Naive B cell (primary cell): ENCODE results near the gene DNAH17. TPM values are rescaled to one million over a fixed set of nuclear protein-coding genes. Genes with fewer than 3 reads are reported as not detected.

Source experiments
- ATAC-seq, 2 donors: fragments of 150-1000 bp; cut with Tn5 transposase; 2 replicates each; pipeline ENCODE4 v1.10.0; 2021; ENCODE audit warnings: low read depth in 2 of 2, mild to moderate bottlenecking in 2 of 2, moderate library complexity in 2 of 2
- DNase-seq: peaks from one replicate; pipeline ENCODE4 v3.0.0; 2022
- H3K27ac Mint-ChIP-seq, 6 donors: one replicate each; pipeline ENCODE4 v1.8.0; 2020 to 2022; ENCODE audit warnings: mild to moderate bottlenecking in 6 of 6, mixed read lengths in 6 of 6, moderate library complexity in 5 of 6, inconsistent platforms in 2 of 6
- H3K27me3 Mint-ChIP-seq, 3 donors: one replicate each; pipeline ENCODE4 v1.8.0; 2021 to 2022; ENCODE audit warnings: mixed read lengths in 3 of 3, mild to moderate bottlenecking in 1 of 3
- H3K36me3 Mint-ChIP-seq, 2 donors: one replicate each; pipeline ENCODE4 v1.8.0; 2020 to 2022; ENCODE audit warnings: mixed read lengths in 2 of 2, inconsistent platforms in 1 of 2, mild to moderate bottlenecking in 1 of 2
- H3K4me1 Mint-ChIP-seq, 3 donors: one replicate each; pipeline ENCODE4 v1.8.0; 2020 to 2022; ENCODE audit warnings: mixed read lengths in 3 of 3, inconsistent platforms in 1 of 3, mild to moderate bottlenecking in 1 of 3, moderate library complexity in 1 of 3
- H3K4me3 Mint-ChIP-seq, 8 donors: one replicate each; pipeline ENCODE4 v1.8.0; 2020 to 2022; ENCODE audit warnings: mild to moderate bottlenecking in 8 of 8, mixed read lengths in 8 of 8, moderate library complexity in 8 of 8, inconsistent platforms in 2 of 8
- H3K9me3 Mint-ChIP-seq, 7 donors: one replicate each; pipeline ENCODE4 v1.8.0; 2020 to 2022; ENCODE audit warnings: mixed read lengths in 7 of 7, mild to moderate bottlenecking in 5 of 7, inconsistent platforms in 2 of 7, moderate library complexity in 1 of 7
- polyA plus RNA-seq, 6 donors: library from polyadenylated mRNA; unstranded; fragments of 300-500 nt; fragmentation: Illumina TruSeq; gene quantifications; one replicate each; pipeline ENCODE4 v1.2.3, GENCODE V29; 2021; ENCODE audit warnings: low read depth in 6 of 6

Gene DNAH17
- polyA plus RNA-seq, 6 donors from 2014 or later = 0.09 to 0.95 (median 0.13) TPM; not detected in 3

DNA sequence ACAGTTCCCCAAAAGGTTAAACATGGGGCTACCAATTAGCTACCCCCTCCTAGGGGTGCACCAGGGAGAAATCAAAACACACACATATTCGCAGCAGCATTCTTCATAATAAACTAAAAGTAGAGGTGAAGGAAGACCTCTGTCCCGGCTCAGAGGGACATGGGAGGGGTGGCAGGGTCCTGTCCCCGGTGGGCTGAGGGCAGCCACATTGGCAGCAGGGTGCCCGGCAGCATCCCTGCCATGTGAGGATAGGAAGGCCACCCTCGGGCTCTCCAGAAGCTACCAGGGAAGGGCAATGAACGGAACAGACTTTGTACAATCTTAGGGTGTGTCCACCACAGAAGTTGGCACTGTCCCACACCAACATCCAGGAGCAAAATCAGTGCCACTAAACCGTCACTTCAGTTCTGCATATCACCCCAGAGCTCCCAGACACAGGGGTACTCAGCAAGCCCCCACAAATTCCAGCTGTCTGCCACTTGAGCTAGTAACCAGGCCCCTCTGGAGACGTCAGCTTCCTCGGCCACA lies 3.1 kb upstream of the DNAH17 start:
- Mint-ChIP-seq H3K4me3 (no peak overlapping the region), H3K9me3 (peaks cover 0 to 3% (median 0%) of the 10 kb centered on the region in 7 donors), H3K4me1 (peaks cover 0 to 4% (median 0%) of the 10 kb centered on the region in 3 donors), H3K27me3 (peaks cover 0 to 14% (median 7%) of the 10 kb centered on the region in 3 donors), H3K27ac (no peak overlapping the region), H3K36me3 (no peaks in the 10 kb centered on the region)
- ATAC-seq = no peak
- DNase-seq = no peak

DNA sequence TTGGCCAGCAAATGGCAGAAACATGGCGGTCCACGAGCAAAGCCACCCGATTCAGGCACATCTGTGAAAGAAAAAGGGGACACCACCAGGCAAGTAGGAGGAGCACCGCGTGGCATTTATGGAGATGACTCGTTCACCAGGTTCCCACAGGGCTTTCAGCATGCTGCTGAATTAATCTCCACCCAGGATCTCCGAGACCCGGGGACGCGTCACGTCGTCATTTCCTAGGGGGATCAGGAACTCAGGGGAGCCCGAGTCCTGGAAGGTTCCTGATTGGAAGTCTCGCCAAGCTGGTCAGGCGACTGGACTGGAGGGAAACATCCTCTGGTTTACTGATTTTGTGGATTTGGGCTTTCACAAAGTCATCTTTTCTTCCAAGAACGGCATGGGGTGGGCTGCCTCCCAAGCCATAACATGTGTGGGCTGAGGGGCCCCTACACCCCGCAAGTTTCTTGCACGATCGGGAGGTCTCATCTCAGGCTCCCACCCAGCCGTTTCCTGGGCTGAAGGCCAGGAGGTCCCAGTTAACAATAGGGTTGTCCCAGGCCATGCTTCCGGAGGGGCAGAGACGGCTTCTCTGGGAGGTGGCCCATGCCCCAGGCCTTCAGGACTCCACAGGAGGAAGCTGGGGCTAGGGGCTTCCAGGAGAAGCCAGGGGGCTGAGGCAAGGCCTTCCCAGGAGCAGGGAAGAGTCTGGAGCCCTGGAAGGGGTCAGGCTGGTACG lies 645 bp downstream of the DNAH17 start:
- H3K27me3 Mint-ChIP-seq = peaks cover 0 to 3% (median 0%) of the 10 kb centered on the region in 3 donors
- H3K27ac Mint-ChIP-seq = peak overlapping the region in 1 of 6 donors; percentile 60
- H3K9me3 Mint-ChIP-seq = no peaks in the 10 kb centered on the region
- no peak for DNase-seq
- ATAC-seq = no peak
- peaks cover 0 to 4% (median 0%) of the 10 kb centered on the region in 3 donors for H3K4me1 Mint-ChIP-seq
- no peaks in the 10 kb centered on the region for H3K36me3 Mint-ChIP-seq
- peak overlapping the region in 1 of 8 donors; percentile 50 for H3K4me3 Mint-ChIP-seq

GRCh38 chr17:78575899-78576298 lies 1.3 kb downstream of the DNAH17 start:
- Mint-ChIP-seq H3K27me3 (peaks cover 0 to 3% (median 0%) of the 10 kb centered on the region in 3 donors), H3K9me3 (no peaks in the 10 kb centered on the region), H3K27ac (peak overlapping the region in 1 of 6 donors; percentile 60), H3K4me3 (no peak overlapping the region), H3K36me3 (no peaks in the 10 kb centered on the region), H3K4me1 (peaks cover 0 to 4% (median 0%) of the 10 kb centered on the region in 3 donors)
- ATAC-seq = no peak
- DNase-seq = no peak

- peaks cover 0 to 3% (median 0%) of the 10 kb centered on the region in 3 donors for H3K27me3 Mint-ChIP-seq
- H3K27ac Mint-ChIP-seq = peak overlapping the region in 1 of 6 donors; percentile 26
- ATAC-seq (no peak), DNase-seq (no peak)
- no peaks in the 10 kb centered on the region for H3K36me3 Mint-ChIP-seq
- H3K4me1 Mint-ChIP-seq = peaks cover 0 to 4% (median 0%) of the 10 kb centered on the region in 3 donors
- no peaks in the 10 kb centered on the region for H3K9me3 Mint-ChIP-seq
- no peak overlapping the region for H3K4me3 Mint-ChIP-seq
These were observed 1.9 kb downstream of the DNAH17 start for GRCh38 chr17:78575340-78575739.

DNA sequence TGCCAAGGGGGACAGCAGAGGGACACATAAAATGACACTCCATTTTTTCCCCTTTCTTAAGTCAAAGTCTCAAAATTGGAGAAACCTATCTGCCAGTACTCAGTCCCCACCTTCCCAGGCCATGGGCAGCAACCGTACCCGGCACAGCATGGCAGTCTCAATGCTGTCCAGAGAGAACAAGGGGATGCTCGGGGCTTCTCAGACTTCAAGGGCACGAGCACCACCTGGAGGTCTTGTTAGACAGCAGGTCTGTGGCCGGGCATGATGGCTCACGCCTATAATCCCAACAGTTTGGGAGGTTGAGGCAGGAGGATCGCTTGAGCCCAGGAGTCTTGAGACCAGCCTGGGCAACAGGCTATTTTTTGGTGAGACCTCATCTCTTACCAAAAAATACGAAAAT lies 3.2 kb downstream of the DNAH17 start:
- Mint-ChIP-seq H3K4me3 (no peak overlapping the region), H3K27ac (no peak overlapping the region), H3K9me3 (no peaks in the 10 kb centered on the region), H3K36me3 (no peaks in the 10 kb centered on the region), H3K27me3 (peaks cover 0 to 3% (median under 1%) of the 10 kb centered on the region in 3 donors), H3K4me1 (peaks cover 0 to 4% (median 0%) of the 10 kb centered on the region in 3 donors)
- ATAC-seq = no peak
- DNase-seq = no peak

DNA sequence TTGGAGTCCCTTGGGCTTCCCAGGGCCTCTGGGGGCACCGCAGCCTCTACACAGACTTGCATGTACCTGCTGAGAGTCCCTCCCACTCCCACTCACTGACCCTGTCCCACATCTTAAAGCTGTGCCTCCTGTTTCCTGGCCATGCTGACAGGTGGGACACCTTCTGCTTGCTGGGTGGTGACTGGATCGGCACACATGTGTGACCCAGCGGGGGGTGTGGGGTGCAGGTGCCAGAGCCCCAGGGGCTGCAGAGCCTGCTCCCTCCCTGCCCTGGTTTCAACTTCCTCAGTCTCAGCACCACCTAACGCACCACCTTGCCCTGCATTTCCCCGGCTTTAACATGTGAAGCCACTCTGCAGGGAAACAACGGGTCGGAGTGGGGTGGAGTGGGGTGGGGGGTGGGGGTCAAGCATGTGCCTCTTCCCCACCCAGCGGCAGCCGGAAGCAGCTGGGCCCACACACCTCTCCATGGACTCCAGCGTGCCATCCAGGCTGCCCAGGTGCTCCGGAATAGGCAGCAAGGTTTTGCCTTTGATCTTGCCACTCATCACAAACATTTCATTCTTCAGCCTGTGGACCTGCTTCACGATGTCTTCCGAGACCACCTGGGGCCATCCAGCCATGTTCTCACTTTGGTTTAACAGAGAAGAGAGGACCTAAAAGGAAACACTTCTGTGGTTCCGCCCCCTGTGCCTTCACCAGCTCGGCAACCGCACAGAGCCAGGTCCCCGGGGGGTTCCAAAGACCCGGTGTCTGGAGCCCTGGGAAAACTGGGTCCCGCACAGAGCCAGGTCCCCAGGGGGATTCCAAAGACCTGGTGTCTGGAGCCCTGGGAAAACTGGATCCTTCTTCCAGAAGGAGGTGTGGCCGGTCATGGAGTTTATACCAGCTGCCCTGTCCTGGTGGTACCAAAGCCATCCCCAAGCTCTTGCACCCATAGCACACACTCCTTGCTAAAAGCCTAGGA lies 4.7 kb downstream of the DNAH17 start:
- peaks cover 7 to 13% (median 12%) of the 10 kb centered on the region in 3 donors for H3K27me3 Mint-ChIP-seq
- H3K4me1 Mint-ChIP-seq = peaks cover 0 to 4% (median 0%) of the 10 kb centered on the region in 3 donors
- DNase-seq (peak; percentile 8), ATAC-seq (peak; percentile 73 to 82)
- H3K36me3 Mint-ChIP-seq = no peaks in the 10 kb centered on the region
- H3K4me3 Mint-ChIP-seq = no peak overlapping the region
- H3K27ac Mint-ChIP-seq = no peak overlapping the region
- no peaks in the 10 kb centered on the region for H3K9me3 Mint-ChIP-seq

DNA sequence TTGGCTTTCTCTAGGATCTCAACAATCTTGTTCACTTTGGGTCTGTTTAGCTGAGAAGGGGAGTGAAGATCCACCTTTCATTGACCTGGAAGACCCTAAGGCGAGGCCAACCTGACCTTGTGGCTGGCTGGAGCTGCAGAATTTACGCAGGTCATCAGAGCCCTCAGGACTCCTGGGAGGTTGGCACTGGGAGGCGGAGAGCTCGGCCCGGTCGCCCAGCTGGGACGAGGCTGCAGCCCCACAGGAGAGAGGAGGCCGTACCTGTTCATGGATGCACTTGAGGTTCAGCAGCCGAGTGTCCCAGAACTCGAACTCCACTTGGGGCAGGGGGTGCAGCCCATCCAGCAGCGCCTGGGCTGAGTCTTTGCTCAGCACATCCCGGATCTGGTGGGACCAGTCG lies 5.9 kb downstream of the DNAH17 start:
- Mint-ChIP-seq H3K27ac (no peak overlapping the region), H3K4me3 (no peak overlapping the region), H3K4me1 (no peaks in the 10 kb centered on the region), H3K9me3 (no peaks in the 10 kb centered on the region), H3K36me3 (no peaks in the 10 kb centered on the region), H3K27me3 (peaks cover 12 to 15% (median 13%) of the 10 kb centered on the region in 3 donors)
- no peak for DNase-seq
- no peak for ATAC-seq

DNA sequence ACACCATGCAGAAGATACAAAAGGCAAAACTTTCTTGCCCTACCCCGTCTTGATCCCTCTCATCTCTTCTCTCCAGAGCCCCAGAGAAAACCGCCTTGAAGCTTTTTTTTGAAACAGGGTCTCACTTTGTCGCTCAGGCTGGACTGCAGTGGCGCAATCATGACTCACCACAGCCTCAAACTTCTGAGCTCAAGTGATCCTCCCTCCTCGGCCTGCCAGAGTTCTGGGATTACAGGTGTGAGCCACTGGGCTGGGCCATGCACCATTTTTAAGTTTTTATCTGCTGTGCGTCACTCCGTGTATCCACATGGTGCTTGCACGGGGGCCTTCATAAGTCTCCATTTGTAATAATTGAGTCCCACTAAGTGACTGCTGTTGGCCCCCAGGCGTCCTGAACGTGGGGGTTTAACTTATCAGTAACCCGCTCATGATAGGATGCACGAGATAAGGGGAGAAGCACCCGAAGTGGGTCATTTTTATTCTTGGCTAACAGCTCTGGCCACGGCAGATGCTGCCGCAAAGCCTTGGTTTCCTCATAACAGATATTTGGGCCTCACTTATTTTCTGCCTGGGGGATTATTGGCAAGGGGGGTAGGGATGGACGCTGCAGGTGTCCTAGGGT lies 8.6 kb downstream of the DNAH17 start:
- no peaks in the 10 kb centered on the region for H3K36me3 Mint-ChIP-seq
- H3K27ac Mint-ChIP-seq = peak overlapping the region in 1 of 6 donors; percentile 21
- no peak overlapping the region for H3K4me3 Mint-ChIP-seq
- no peaks in the 10 kb centered on the region for H3K9me3 Mint-ChIP-seq
- DNase-seq (no peak), ATAC-seq (no peak)
- no peaks in the 10 kb centered on the region for H3K4me1 Mint-ChIP-seq
- peaks cover 15 to 17% (median 17%) of the 10 kb centered on the region in 3 donors for H3K27me3 Mint-ChIP-seq

- H3K4me3 Mint-ChIP-seq = no peak overlapping the region
- H3K36me3 Mint-ChIP-seq = no peaks in the 10 kb centered on the region
- no peak overlapping the region for H3K27ac Mint-ChIP-seq
- ATAC-seq (no peak), DNase-seq (no peak)
- peaks cover 15 to 22% (median 17%) of the 10 kb centered on the region in 3 donors for H3K27me3 Mint-ChIP-seq
- H3K9me3 Mint-ChIP-seq = no peaks in the 10 kb centered on the region
- H3K4me1 Mint-ChIP-seq = no peaks in the 10 kb centered on the region
These were observed 9.2 kb downstream of the DNAH17 start for GRCh38 chr17:78567991-78568390.

GRCh38 chr17:78566947-78567346 lies 10.2 kb downstream of the DNAH17 start:
- Mint-ChIP-seq H3K27me3 (peaks cover 15 to 22% (median 17%) of the 10 kb centered on the region in 3 donors), H3K4me3 (peak overlapping the region in 1 of 8 donors; percentile 21), H3K4me1 (no peaks in the 10 kb centered on the region), H3K9me3 (no peaks in the 10 kb centered on the region), H3K36me3 (no peaks in the 10 kb centered on the region), H3K27ac (no peak overlapping the region)
- ATAC-seq (no peak), DNase-seq (no peak)

DNA sequence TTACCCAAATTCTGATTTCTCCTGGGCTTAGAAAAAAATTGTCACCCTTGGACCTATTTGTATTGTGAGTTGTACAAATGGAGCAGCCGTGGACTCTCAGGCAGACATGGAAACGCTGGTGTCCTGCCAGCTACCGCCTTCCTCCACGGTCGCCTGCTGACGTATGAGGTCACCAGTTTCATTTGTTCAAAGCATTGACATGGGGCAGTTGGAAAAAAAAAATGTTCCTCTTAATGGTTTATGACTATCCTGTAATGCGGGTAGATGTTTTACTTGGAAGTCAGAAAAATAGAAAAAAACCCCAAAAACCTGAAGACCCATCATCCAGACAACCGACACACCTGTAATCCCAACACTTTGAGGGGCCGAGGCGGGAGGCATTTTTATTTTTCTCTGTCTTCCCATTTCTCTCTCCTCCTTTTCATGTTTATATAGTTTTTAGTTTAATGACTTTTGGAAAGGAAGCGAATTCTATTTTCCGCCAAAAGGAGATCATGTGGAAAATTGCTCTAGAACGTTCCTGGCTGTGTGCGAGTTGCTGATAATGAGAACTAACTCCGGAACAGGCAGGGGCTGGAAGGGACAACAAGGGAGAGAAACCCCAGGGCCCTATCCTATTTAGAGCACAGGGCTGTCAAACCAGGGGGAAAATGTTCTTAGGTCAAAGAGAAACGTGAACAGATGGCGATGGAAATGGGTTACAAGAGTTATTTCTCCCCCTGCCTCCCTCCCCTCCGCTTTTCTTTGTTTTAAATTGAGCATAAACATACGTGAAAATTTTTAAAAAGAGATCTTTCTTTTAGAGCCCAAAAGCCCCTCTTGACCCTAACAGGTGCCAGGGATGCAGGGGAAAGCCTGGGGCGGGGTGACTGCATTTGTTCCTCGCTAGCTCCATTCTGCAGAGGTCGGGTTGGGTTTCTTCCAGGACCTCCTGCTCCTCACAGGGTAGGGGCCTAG lies 13.7 kb downstream of the DNAH17 start:
- Mint-ChIP-seq H3K36me3 (no peaks in the 10 kb centered on the region), H3K9me3 (no peaks in the 10 kb centered on the region), H3K27me3 (peaks cover 10 to 17% (median 17%) of the 10 kb centered on the region in 3 donors), H3K4me1 (no peaks in the 10 kb centered on the region), H3K27ac (peak overlapping the region in 1 of 6 donors; percentile 20), H3K4me3 (no peak overlapping the region)
- no peak for DNase-seq
- no peak for ATAC-seq

DNA sequence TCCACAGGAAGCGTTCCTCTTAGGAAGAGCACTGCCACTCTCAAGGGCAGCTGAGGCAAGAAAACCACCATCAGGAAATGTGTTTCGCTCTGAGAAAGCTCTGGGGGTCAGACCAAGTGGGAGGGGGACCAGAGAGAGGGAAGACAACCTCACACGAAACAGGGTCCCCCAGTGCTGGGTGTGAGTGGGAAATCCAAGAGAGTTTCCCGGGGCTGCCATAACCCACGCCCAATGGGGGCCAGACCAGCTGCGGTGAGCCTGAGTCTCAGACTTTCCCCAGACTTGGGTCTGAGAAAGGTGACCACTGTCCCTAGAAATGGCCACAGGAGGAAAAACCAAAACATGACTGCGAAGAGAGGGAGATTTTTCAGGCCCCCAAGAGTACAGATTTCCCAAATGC lies 14.5 kb downstream of the DNAH17 start:
- peaks cover 5 to 16% (median 10%) of the 10 kb centered on the region in 3 donors for H3K27me3 Mint-ChIP-seq
- no peaks in the 10 kb centered on the region for H3K9me3 Mint-ChIP-seq
- no peaks in the 10 kb centered on the region for H3K36me3 Mint-ChIP-seq
- ATAC-seq (no peak), DNase-seq (no peak)
- H3K4me1 Mint-ChIP-seq = no peaks in the 10 kb centered on the region
- no peak overlapping the region for H3K27ac Mint-ChIP-seq
- no peak overlapping the region for H3K4me3 Mint-ChIP-seq
